ENCODE data around the gene FRMD3.

Gene FRMD3

DNA sequence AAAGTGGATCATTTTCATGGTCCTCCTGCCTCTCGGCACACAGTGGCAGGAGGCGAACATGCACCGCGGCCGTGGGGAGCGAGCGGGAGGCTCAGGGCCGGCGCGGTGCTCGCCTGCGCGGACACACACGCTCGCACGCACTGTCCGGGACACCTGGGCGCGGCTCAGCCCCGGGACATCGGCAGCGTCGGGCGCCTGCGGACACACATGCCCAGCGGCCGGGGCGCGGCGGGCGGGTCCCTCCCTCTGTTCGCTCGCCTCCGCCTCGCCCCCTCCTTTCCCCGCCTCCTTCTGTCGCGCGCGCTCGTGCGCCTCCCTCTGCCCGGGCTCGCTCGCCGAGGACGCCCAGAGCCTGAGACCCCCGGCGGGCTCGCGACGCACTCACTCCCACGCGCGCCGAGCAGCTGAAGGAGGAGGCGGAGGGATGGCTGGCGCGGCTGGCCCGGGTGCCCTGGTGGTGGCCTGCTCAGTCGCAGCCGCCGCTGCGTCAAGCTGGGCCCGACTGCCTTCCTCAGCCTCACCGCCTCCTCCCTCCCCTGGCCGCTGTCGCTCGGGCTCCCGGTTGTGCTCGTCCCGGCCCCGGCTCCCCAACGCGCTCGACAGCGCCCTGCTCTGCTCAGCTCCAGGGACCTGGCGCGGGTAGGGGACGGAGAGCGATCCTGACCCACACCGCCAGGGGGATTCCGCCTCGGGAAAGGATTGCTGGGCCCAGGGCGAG is at the start of gene FRMD3:
Gene FRMD3, minus strand, starts transcription at position 230 of the 718 bp plus-strand sequence. Its CDS starts 170 bp downstream, at position 60.
- DNase-seq = peak in 7 of 14 donors; percentile 14 to 61 (median 41)

- no peak for DNase-seq
Measured at GRCh38 chr9:83584995-83585394, 46.8 kb upstream of the FRMD3 start.

DNA sequence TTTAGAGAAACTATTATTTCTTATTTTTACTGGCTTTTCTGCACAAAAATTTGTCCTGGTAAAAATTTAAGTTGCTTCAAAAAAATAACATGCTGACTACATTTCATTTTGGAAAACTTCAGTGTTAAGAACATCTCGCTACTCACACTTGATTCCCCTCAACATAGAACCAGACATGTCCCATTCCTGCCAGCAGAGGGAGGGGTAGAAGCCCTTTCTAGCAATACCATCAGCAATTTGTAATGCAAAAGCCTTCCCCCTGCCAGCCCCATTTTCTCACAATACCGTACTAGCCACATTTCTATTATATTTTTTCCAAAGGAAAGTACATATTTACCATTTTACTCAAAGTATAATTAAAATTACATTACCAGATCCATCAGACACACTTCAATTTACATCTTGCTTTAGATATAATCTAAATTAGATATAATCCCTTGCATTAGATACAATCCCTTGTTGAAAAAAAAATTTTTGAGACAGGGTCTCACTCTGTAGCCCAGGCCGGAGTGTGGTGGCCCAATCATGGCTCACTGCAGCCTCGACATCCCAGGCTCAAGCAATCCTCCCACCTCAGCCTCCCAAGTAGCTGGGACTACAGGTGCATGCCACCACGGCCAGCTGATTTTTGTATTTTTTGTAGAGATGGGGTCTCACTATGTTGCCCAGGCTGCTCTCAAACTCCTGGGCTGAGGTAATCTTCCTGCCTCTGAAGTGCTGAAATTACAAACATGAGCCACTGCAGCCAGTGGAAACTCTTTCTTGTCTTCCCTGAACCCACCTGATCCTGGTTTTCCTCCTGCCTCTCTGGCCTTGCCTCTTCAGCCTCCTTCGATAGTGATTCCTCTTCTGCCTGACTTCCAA is 45.2 kb upstream of the FRMD3 start:
- no peak for DNase-seq

- DNase-seq = no peak
Measured at GRCh38 chr9:83582029-83582428, 43.8 kb upstream of the FRMD3 start.

- DNase-seq = no peak
Measured at GRCh38 chr9:83574482-83574881, 36.3 kb upstream of the FRMD3 start.

- peak in 2 of 14 donors; percentile 2 to 4 for DNase-seq
Measured at GRCh38 chr9:83572524-83572923, 34.3 kb upstream of the FRMD3 start.

DNA sequence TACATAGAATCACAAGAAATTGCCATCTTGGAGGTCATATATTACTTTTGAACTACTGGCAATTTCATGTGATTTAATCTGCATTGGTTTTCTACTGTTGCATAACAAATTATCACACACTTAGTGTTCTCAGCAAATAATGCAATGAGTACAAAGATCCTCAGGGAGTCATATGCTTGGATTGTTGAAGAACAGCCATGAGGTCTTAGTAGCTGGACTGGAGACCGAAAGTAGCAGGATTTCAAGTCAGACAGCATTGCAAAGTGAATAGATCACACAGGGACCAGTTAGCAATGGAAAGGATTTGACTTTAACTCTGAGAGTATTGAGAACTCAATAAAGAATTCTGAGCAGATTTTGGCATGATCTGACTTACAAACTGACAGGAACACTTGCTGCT is 32.2 kb upstream of the FRMD3 start:
- no peak for DNase-seq

GRCh38 chr9:83569326-83569725 is 31.1 kb upstream of the FRMD3 start:
- DNase-seq = peak in 1 of 14 donors; percentile 27

DNA sequence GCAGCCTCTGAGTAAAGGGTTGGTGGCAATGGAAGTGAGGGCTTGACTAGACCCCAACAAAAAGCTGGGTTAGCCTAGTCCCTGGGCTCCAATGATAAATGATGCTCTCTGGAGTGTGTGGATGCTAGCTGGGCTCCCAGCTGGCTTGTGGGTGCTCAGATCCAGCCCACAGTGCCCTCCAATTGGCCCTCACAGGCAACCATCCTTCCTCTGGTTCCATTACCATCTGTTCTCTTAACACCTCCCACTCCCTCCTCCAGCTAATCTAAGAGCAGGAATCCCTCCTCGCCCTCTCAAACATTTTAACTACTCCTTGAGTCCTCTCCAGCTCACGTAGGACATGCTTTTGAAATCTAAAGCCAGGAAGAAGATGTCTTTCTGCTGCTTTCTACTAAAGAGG is 25.2 kb upstream of the FRMD3 start:
- DNase-seq = no peak

GRCh38 chr9:83560169-83560826 is 22.1 kb upstream of the FRMD3 start:
- no peak for DNase-seq

DNA sequence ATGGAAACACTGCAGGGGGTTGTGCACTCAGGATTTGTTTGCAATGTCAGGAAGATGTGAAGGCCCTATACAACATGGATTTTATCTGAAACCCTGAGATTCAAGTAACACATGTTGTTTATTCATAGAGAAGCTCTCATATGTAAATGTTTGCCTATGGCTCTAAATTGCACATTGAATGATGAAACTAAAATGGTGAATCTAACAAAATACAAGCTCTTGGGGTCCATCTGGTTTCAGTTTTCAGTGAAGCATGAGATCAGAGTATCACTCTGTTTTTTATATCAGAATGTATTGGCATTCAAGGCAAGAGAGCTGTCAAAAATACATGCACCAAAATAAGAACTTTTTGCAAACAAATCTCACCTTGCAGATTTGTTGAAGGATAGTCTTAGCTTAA is 19.6 kb upstream of the FRMD3 start:
- DNase-seq = no peak

GRCh38 chr9:83557317-83557716 is 19.1 kb upstream of the FRMD3 start:
- DNase-seq = no peak

- no peak for DNase-seq
Measured at GRCh38 chr9:83554278-83554677, 16.1 kb upstream of the FRMD3 start.

DNA sequence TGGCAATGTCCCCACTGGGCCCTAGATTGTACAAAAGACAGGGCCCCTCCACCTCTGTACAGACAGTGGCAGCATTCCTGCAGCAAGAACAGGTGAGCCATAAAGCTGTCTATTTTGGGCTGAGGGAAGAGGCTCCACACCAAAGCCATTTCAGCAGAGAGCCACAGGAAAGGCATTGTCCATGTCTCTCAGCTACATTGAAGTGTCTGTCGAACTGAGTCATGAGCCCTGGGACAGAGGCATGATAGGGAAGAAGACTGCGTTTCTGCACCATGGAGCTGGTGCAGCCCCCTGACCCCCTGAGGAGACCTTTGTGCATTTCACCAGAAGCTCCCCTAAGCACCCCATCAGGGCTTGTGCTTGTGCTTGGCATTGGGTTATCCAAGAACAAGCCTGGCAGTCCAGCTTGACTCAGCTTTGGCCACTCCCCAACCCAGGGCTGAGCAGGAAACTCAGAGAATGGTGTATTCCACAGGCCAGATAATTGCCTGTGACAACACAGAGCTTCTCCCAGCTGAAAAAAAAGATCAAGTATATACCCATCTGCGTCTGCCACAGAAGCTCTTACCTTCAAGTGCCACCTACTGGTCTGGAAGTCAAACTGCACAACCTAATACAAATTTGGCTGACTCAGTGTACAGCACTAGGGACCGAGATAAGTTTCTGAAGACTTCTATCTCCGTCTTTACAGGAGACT is 5.9 kb upstream of the FRMD3 start:
- no peak for DNase-seq

- DNase-seq = no peak
Measured at GRCh38 chr9:83538890-83539238, 663 bp upstream of the FRMD3 start.

GRCh38 chr9:83537331-83538171 is 650 bp downstream of the FRMD3 start:
- DNase-seq = no peak

GRCh38 chr9:83536332-83536731 is 1.9 kb downstream of the FRMD3 start:
- DNase-seq = no peak

GRCh38 chr9:83535736-83536135 is 2.5 kb downstream of the FRMD3 start:
- no peak for DNase-seq

DNA sequence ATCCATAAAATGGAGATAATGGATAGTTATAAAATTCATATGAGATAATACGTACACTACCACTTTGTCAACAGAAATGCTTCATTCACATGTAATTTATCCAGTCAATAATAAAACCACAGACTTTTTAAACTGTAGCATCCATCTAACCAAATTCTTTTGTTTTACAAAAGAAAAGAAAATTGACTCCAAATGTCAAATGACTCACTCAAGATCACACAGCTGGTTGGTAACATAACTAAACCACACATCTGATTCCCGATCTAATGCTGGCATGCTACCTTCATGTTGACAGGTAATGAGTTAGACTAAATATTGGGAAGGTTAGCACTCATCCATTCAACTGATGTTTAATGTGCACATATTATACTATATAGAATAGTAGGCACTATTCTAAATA is 4.9 kb downstream of the FRMD3 start:
- DNase-seq = no peak

GRCh38 chr9:83526901-83527300 is 11.3 kb downstream of the FRMD3 start:
- DNase-seq = no peak

DNA sequence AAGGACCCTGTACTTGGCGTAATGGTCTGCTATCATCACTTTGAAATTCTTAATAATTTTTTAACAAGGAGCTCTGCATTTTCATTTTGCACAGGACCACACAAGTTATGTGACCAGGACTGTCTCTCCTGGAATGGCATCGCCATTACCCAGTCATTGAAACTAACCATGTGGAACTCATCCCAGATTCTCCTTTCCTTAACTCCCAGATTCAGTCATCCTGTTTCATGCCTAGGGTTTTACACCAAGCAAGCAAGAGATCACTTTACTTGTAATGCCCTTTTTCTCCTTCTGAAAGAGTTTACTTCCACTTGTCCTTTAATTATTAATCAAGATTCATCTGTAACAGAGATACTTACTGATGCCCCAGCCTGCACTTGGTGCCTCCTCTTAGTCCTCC is 12.0 kb downstream of the FRMD3 start:
- no peak for DNase-seq

DNA sequence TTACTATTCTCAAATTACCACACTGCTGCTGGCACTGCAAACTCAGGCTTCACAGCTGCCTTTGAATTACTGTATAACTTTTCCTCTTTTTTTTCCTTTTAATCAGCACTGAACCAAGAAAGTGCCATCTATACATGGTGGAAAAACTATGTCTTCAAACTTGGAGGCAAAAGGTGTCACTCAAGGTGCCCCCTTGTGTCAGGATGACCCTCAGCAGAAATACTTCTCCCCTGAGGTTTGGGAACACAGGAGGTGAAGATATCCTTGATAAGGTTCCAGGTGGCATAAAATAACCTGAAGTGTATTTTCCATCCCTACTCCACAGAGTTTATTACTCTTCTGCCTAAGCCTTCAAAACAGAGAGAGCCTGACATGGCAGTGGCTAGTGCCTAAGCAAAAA is 14.5 kb downstream of the FRMD3 start:
- no peak for DNase-seq

Measured in C1 segment of cervical spinal cord (tissue), 14 donors.